ENCODE measurements around the gene SLC9A8. TPM values are rescaled to one million over a fixed set of nuclear protein-coding genes. Genes with fewer than 3 reads are reported as not detected.
"Not testable (repeated sequence)": the region's sequence is repeated elsewhere in the genome, so short reads cannot be mapped to it uniquely, and the experiment has no call there.

Gene SLC9A8
- total RNA-seq, 1 experiment from 2014 or later: 7.5 TPM

DNA sequence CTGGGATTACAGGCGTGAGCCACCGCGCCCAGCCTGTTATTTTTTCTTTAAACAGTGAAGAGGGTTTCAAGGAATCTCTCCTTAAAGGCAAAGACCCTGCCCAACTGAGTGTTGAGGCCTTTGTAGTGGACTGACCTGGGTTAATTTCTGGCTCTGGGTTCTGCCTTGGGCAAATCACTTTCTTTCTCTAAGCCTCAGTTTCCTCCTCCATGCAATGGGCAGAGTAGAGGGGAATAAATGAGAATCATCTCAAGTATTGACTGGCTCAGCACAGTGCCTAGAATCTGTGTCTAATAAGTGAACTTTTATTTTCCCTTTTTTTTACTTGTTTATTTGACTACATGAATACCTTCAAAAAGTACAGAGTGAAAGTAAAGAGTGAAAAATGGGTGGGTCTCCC is 31.0 kb upstream of the SLC9A8 start:
- H3K4me1 Mint-ChIP-seq: peaks cover 4 to 6% of the 10 kb centered on the region in 2 experiments; a peak in 2 of 4 replicates
- Histone ChIP-seq H3K4ac (ENCODE audit: low read depth, low read length) (no peak overlapping the region), H4K20me1 (ENCODE audit: control insufficient read depth, insufficient read depth, insufficient read length) (no peaks in the 10 kb centered on the region), H3K18ac (ENCODE audit: insufficient read length, low read depth, low read length) (no peak overlapping the region), H3K79me2 (ENCODE audit: insufficient read depth, low read length) (no peaks in the 10 kb centered on the region), H3K27me3 (ENCODE audit: insufficient read depth, low read length) (no peaks in the 10 kb centered on the region), H3K14ac (ENCODE audit: insufficient read depth, low read length) (no peak overlapping the region), H2BK12ac (ENCODE audit: insufficient read length, low read depth, low read length) (no peak overlapping the region), H2BK15ac (ENCODE audit: low read depth, low read length) (no peak overlapping the region), H2BK5ac (ENCODE audit: insufficient read length, low read length) (no peak overlapping the region), H3K56ac (ENCODE audit: insufficient read length, low read depth, low read length) (no peak overlapping the region), H3K9ac (ENCODE audit: extremely low read depth, insufficient read length, low read length) (no peak overlapping the region), H2AK5ac (ENCODE audit: insufficient read length, low read length) (no peak overlapping the region), H2AFZ (ENCODE audit: low read length) (no peak overlapping the region), H3T11ph (ENCODE audit: low read length) (no peak overlapping the region), H4K91ac (ENCODE audit: insufficient read length, low read depth, low read length) (no peak overlapping the region), H3K23ac (ENCODE audit: insufficient read length, low read depth, low read length) (no peak overlapping the region), H3K27ac (ENCODE audit: insufficient read length, low read depth, low read length) (no peak overlapping the region), H3K4me2 (ENCODE audit: insufficient read depth, insufficient read length, low read length) (no peak overlapping the region), H2BK120ac (ENCODE audit: low read depth, low read length, poor library complexity, severe bottlenecking) (no peak overlapping the region), H3K79me1 (ENCODE audit: insufficient read depth, low read depth, low read length, poor library complexity, severe bottlenecking) (no peaks in the 10 kb centered on the region), H4K5ac (ENCODE audit: insufficient read length, low read depth, low read length) (no peak overlapping the region), H3K9me3 (ENCODE audit: control insufficient read depth, low read depth, low read length) (no peaks in the 10 kb centered on the region), H3K4me1 (ENCODE audit: insufficient read depth, low read length) (no peaks in the 10 kb centered on the region), H3K23me2 (ENCODE audit: insufficient read length, low read depth, low read length, poor library complexity, severe bottlenecking) (no peaks in the 10 kb centered on the region), H4K8ac (replicated peaks; ENCODE audit: insufficient read length, low read depth, low read length) (no peak overlapping the region), H2BK20ac (ENCODE audit: low read depth, low read length, poor library complexity, severe bottlenecking) (no peak overlapping the region)
- no peak for DNase-seq
- no peaks in the 10 kb centered on the region for H3K9me3 Mint-ChIP-seq
- TF ChIP-seq, protein P1, sequence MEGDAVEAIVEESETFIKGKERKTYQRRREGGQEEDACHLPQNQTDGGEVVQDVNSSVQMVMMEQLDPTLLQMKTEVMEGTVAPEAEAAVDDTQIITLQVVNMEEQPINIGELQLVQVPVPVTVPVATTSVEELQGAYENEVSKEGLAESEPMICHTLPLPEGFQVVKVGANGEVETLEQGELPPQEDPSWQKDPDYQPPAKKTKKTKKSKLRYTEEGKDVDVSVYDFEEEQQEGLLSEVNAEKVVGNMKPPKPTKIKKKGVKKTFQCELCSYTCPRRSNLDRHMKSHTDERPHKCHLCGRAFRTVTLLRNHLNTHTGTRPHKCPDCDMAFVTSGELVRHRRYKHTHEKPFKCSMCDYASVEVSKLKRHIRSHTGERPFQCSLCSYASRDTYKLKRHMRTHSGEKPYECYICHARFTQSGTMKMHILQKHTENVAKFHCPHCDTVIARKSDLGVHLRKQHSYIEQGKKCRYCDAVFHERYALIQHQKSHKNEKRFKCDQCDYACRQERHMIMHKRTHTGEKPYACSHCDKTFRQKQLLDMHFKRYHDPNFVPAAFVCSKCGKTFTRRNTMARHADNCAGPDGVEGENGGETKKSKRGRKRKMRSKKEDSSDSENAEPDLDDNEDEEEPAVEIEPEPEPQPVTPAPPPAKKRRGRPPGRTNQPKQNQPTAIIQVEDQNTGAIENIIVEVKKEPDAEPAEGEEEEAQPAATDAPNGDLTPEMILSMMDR (conservative IDR thresholded peaks at IDR 0.05): no peak
- H3K27ac Mint-ChIP-seq: no peak overlapping the region
- H3K36me3 Mint-ChIP-seq (ENCODE audit: insufficient read depth in 1 of 3, low read depth in 3 of 3): no peaks in the 10 kb centered on the region
- H3K4me3 Mint-ChIP-seq: no peak overlapping the region
- no peaks in the 10 kb centered on the region for H3K27me3 Mint-ChIP-seq (ENCODE audit: low read depth)
- WGBS (ENCODE audit: extremely low coverage, insufficient read length, low lambda C conversion rate): no CpG with 5 or more reads among the region's 3 CpGs

DNA sequence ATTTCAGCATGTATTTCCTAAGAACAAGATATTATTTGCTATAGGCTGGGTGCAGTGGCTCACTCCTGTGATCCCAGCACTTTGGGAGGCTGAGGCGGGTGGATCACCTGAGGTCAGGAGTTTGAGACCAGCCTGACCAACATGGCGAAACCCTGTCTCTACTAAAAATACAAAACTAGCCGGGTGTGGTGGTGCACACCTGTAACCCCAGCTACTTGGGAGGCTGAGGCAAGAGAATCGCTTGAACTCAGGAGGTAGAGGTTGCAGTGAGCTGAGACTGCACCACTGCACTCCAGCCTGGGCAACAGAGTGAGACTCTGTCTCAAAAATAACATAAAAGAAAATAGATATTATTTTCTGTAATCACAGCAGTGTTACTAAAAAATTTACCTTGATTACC is 30.2 kb upstream of the SLC9A8 start:
- not testable (repeated sequence) for H3K27ac ChIP-seq (ENCODE audit: insufficient read length, low read depth, low read length); H2AK5ac ChIP-seq (ENCODE audit: insufficient read length, low read length); H3K4ac ChIP-seq (ENCODE audit: low read depth, low read length); H3K79me1 ChIP-seq (ENCODE audit: insufficient read depth, low read depth, low read length, poor library complexity, severe bottlenecking); H3K9me3 ChIP-seq (ENCODE audit: control insufficient read depth, low read depth, low read length); H3K27me3 Mint-ChIP-seq (ENCODE audit: low read depth); H3T11ph ChIP-seq (ENCODE audit: low read length); H4K20me1 ChIP-seq (ENCODE audit: control insufficient read depth, insufficient read depth, insufficient read length); H2BK20ac ChIP-seq (ENCODE audit: low read depth, low read length, poor library complexity, severe bottlenecking); H3K14ac ChIP-seq (ENCODE audit: insufficient read depth, low read length); DNase-seq; H2BK120ac ChIP-seq (ENCODE audit: low read depth, low read length, poor library complexity, severe bottlenecking); H3K27ac Mint-ChIP-seq; H3K56ac ChIP-seq (ENCODE audit: insufficient read length, low read depth, low read length); H3K36me3 Mint-ChIP-seq (ENCODE audit: insufficient read depth in 1 of 3, low read depth in 3 of 3); H3K4me3 Mint-ChIP-seq; H3K4me1 Mint-ChIP-seq; H3K4me2 ChIP-seq (ENCODE audit: insufficient read depth, insufficient read length, low read length); H2BK12ac ChIP-seq (ENCODE audit: insufficient read length, low read depth, low read length); H4K8ac ChIP-seq (replicated peaks; ENCODE audit: insufficient read length, low read depth, low read length); H3K79me2 ChIP-seq (ENCODE audit: insufficient read depth, low read length); H2BK15ac ChIP-seq (ENCODE audit: low read depth, low read length); H3K23ac ChIP-seq (ENCODE audit: insufficient read length, low read depth, low read length); H3K9ac ChIP-seq (ENCODE audit: extremely low read depth, insufficient read length, low read length); H2BK5ac ChIP-seq (ENCODE audit: insufficient read length, low read length); H3K9me3 Mint-ChIP-seq; H3K18ac ChIP-seq (ENCODE audit: insufficient read length, low read depth, low read length); H4K91ac ChIP-seq (ENCODE audit: insufficient read length, low read depth, low read length); H4K5ac ChIP-seq (ENCODE audit: insufficient read length, low read depth, low read length); H3K4me1 ChIP-seq (ENCODE audit: insufficient read depth, low read length); H3K23me2 ChIP-seq (ENCODE audit: insufficient read length, low read depth, low read length, poor library complexity, severe bottlenecking); H2AFZ ChIP-seq (ENCODE audit: low read length); H3K27me3 ChIP-seq (ENCODE audit: insufficient read depth, low read length)
- no CpG with 5 or more reads among the region's 4 CpGs for WGBS (ENCODE audit: extremely low coverage, insufficient read length, low lambda C conversion rate)

All from H9 (cell line).